ENCODE measurements around the gene FKRP.

DNA sequence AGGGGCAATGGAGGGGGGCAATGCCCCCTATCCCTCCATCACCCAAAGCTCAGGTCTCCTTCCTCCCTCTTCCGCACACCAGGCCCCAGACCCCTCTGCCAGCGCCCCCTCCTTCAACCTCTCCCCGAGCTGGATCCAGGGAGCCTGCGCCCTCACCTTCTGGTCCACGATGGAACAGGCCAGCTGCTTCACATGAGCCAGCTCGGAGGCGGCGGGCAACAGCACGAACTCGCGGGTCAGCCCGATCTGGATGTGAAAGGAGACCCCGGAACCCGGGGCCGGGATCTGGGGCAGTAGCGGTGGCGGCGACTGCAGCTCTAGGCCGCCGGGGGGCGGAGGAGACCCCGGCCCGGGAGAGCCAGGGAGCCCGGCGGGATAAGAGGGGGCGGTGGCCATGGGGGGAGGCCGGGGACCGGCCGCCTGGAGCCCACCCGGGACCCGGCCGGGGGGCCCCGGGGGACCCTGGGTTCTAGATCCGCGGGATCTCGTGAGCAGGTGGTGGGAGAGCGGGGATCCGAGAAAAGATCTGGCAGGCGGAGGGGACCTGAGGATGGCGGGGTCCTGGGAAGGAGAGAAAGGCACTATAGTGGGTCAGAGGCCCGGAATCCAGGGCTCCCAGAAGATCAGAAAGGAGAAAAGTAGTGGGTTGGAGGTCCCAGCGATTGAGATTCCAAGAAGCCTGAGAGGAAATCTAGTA is 29.7 kb upstream of the FKRP start:
- no peak for TF ChIP-seq POLR2A (IDR thresholded peaks at IDR 0.05)
- TF ChIP-seq CTCF (IDR thresholded peaks at IDR 0.05), result no peak

Measured in ovary (tissue), 3 donors.